Loucy (cell line): ENCODE results near the gene TNFSF13B.
A peak's percentile ranks its signal among the peaks of the same experiment; 100 is the strongest.

ENCODE experiments used
- H2AFZ ChIP-seq: fragments of 200-600 bp; sonication (generic); 2 replicates; pipeline ENCODE4 v1.6.0; 2016; ENCODE audit warnings: antibody characterized with exemption, mild to moderate bottlenecking, low read length, moderate library complexity
- H3F3A ChIP-seq: fragments of 200-600 bp; 2 replicates; pipeline ENCODE4 v1.6.0; 2016; ENCODE audit warnings: antibody characterized with exemption, low read depth, mild to moderate bottlenecking
- H3K27me3 ChIP-seq: fragments of 200-600 bp; sonication (generic); 2 replicates; pipeline ENCODE4 v1.6.1; 2014; ENCODE audit warnings: low read length, mild to moderate bottlenecking; ENCODE audit not compliant: insufficient read depth, poor library complexity, severe bottlenecking
- H3K36me3 ChIP-seq: fragments of 200-600 bp; sonication (generic); 2 replicates; pipeline ENCODE4 v1.6.1; 2016; ENCODE audit warnings: low read length; ENCODE audit not compliant: insufficient read depth
- H3K4me1 ChIP-seq: fragments of 200-600 bp; sonication (generic); 2 replicates; pipeline ENCODE4 v1.5.1; 2014; ENCODE audit warnings: low read length, mild to moderate bottlenecking; ENCODE audit not compliant: insufficient read depth, poor library complexity, severe bottlenecking
- H3K4me2 ChIP-seq: fragments of 200-600 bp; sonication (generic); 2 replicates; pipeline ENCODE4 v1.6.0; 2014; ENCODE audit warnings: antibody characterized with exemption, low read length, low read depth, mild to moderate bottlenecking; ENCODE audit not compliant: poor library complexity, severe bottlenecking
- H3K4me3 ChIP-seq: fragments of 200-600 bp; sonication (generic); 2 replicates; pipeline ENCODE4 v1.5.1; 2014; ENCODE audit warnings: low read length, mild to moderate bottlenecking, mixed read lengths; ENCODE audit not compliant: poor library complexity, severe bottlenecking
- H3K79me2 ChIP-seq: fragments of 200-600 bp; sonication (generic); 2 replicates; pipeline ENCODE4 v1.6.1; 2014; ENCODE audit warnings: low read length; ENCODE audit not compliant: insufficient read depth
- H3K9ac ChIP-seq: fragments of 200-600 bp; sonication (generic); 2 replicates; pipeline ENCODE4 v1.6.0; 2014; ENCODE audit warnings: mild to moderate bottlenecking, low read depth, low read length, moderate library complexity; ENCODE audit not compliant: poor library complexity, severe bottlenecking
- H3K9me2 ChIP-seq: fragments of 200-600 bp; sonication (generic); replicated peaks from 2 replicates; pipeline ENCODE4 v1.6.1; 2016; ENCODE audit warnings: low read depth, low read length, mixed read lengths
- H3K9me3 ChIP-seq: fragments of 200-600 bp; sonication (generic); 2 replicates; pipeline ENCODE4 v1.6.1; 2014; ENCODE audit warnings: mild to moderate bottlenecking, antibody characterized with exemption, low read length, low read depth; ENCODE audit not compliant: insufficient read depth
- H4K20me1 ChIP-seq: fragments of 200-600 bp; sonication (generic); 2 replicates; pipeline ENCODE4 v1.6.0; 2014; ENCODE audit warnings: antibody characterized with exemption, low read length, mild to moderate bottlenecking; ENCODE audit not compliant: insufficient read depth, poor library complexity, severe bottlenecking
- CTCF ChIP-seq: fragments of 200-600 bp; sonication (generic); conservative IDR thresholded peaks from 2 replicates; pipeline ENCODE4 v1.5.1; 2014; ENCODE audit warnings: mild to moderate bottlenecking, antibody characterized with exemption, low read length
- EZH2phosphoT487 ChIP-seq: fragments of 200-600 bp; IDR thresholded peaks from 2 replicates; pipeline ENCODE4 v1.6.1; 2018; ENCODE audit warnings: antibody characterized with exemption, mild to moderate bottlenecking, moderate library complexity, borderline replicate concordance

TNFSF13B gene

DNA sequence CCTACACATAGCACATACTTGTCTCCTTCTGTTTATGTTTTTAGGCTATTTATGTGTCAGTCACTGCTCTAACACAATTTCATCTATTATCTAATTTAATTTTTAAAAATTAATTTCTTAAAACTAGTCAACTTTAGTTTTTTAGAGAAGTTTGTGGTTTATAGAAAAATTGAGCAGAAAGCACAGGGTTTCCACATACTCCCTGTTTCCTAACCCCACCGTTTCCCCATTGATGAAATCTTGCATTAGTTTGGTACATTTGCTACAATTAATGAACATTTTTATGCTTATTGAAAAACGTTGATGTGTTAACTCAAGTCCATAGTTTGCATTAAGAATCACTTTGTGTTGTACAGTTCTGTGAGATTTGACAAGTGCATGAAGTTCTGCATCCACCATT, 53.5 kb downstream of the TNFSF13B start:
- H3F3A ChIP-seq = no peaks in the 10 kb centered on the region
- no peak overlapping the region for H2AFZ ChIP-seq
- H3K79me2 ChIP-seq = no peaks in the 10 kb centered on the region
- H3K9me2 ChIP-seq = no peaks in the 10 kb centered on the region
- no peak overlapping the region for H3K4me3 ChIP-seq
- no peak for TF ChIP-seq CTCF
- TF ChIP-seq EZH2phosphoT487 = no peak
- H3K4me2 ChIP-seq = no peak overlapping the region
- no peaks in the 10 kb centered on the region for H3K27me3 ChIP-seq
- H3K36me3 ChIP-seq = no peaks in the 10 kb centered on the region
- no peaks in the 10 kb centered on the region for H3K9me3 ChIP-seq
- H4K20me1 ChIP-seq = no peaks in the 10 kb centered on the region
- H3K4me1 ChIP-seq = no peaks in the 10 kb centered on the region
- H3K9ac ChIP-seq = no peak overlapping the region

DNA sequence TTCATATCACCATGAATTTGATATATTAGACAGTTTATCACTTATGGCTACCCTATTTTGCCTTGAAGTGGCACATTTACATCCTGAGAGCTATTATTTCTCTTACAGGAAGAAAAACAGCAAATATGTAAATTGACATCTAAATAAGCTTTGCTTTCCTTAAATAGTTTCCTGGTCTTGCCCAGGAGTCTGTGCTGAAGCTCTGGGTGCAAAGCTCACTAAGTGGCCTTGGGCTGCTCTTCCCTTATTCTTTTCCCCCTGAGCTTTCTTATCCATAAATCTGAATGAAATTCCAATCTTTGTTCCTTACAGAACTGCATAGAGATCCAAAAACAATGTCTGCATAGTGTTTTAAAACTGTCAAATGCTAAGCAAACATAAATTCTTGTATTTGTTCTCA, 56.3 kb downstream of the TNFSF13B start:
- Histone ChIP-seq H3K9me3 (no peaks in the 10 kb centered on the region), H3F3A (no peaks in the 10 kb centered on the region), H2AFZ (peak overlapping the region; percentile 66), H3K4me3 (no peak overlapping the region), H3K36me3 (no peaks in the 10 kb centered on the region), H4K20me1 (no peaks in the 10 kb centered on the region), H3K27me3 (no peaks in the 10 kb centered on the region), H3K79me2 (no peaks in the 10 kb centered on the region), H3K4me2 (no peak overlapping the region), H3K9ac (no peak overlapping the region), H3K9me2 (no peaks in the 10 kb centered on the region), H3K4me1 (no peaks in the 10 kb centered on the region)
- TF ChIP-seq CTCF (no peak), EZH2phosphoT487 (no peak)

DNA sequence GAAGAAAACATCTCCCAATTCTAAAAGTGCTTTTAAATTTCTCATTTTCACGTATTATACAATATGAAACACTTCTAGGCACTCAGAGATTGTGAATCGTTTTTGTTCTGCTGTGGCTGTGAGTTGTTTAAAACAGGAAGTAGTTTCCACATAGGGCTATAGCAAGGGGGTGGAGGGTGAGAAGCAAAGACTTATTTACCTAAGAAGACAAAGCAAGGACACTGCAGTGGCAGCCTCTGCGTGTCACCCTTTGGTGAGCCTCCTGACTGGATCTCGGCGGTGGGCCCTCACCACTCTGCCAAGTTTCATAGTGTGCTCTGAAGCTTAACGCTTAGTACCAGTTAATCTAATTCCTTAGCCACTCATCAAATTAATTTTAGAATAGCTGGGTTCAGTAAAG, 56.8 kb downstream of the TNFSF13B start:
- Histone ChIP-seq H4K20me1 (no peaks in the 10 kb centered on the region), H3K9me2 (no peaks in the 10 kb centered on the region), H3K4me3 (no peak overlapping the region), H3K36me3 (no peaks in the 10 kb centered on the region), H3K9me3 (no peaks in the 10 kb centered on the region), H3K27me3 (no peaks in the 10 kb centered on the region), H3K4me1 (no peaks in the 10 kb centered on the region), H2AFZ (peak overlapping the region; percentile 66; the same call in 1 of the 2 replicates), H3K9ac (no peak overlapping the region), H3K79me2 (no peaks in the 10 kb centered on the region), H3K4me2 (no peak overlapping the region), H3F3A (no peaks in the 10 kb centered on the region)
- no peak for TF ChIP-seq EZH2phosphoT487
- TF ChIP-seq CTCF = no peak
